OCI-LY1 (cell line): ENCODE measurements around the gene VIPR2.

ENCODE experiments used
- CTCF ChIP-seq: fragments of 200-600 bp; sonication (generic), shearing (Covaris generic); IDR thresholded peaks from 2 replicates; pipeline ENCODE4 v1.5.1; 2017; ENCODE audit warnings: mild to moderate bottlenecking, antibody characterized with exemption, low read length, moderate library complexity, mixed read lengths
- EZH2 ChIP-seq: fragments of 200-600 bp; sonication (generic), shearing (Covaris generic); IDR thresholded peaks from 2 replicates; pipeline ENCODE4 v1.8.0; 2017; ENCODE audit warnings: borderline replicate concordance, mixed run types, mild to moderate bottlenecking, antibody characterized with exemption, low read length, moderate library complexity, mixed read lengths

GRCh38 chr7:159097661-159098423, 46.8 kb downstream of the VIPR2 start:
- no peak for TF ChIP-seq CTCF
- no peak for TF ChIP-seq EZH2
